ENCODE results near the gene CD3D. TPM values are rescaled to one million over a fixed set of nuclear protein-coding genes. Genes with fewer than 3 reads are reported as not detected.

Gene CD3D
- polyA plus RNA-seq (2012; ENCODE audit: insufficient read depth, insufficient read length), result 2,085 TPM

DNA sequence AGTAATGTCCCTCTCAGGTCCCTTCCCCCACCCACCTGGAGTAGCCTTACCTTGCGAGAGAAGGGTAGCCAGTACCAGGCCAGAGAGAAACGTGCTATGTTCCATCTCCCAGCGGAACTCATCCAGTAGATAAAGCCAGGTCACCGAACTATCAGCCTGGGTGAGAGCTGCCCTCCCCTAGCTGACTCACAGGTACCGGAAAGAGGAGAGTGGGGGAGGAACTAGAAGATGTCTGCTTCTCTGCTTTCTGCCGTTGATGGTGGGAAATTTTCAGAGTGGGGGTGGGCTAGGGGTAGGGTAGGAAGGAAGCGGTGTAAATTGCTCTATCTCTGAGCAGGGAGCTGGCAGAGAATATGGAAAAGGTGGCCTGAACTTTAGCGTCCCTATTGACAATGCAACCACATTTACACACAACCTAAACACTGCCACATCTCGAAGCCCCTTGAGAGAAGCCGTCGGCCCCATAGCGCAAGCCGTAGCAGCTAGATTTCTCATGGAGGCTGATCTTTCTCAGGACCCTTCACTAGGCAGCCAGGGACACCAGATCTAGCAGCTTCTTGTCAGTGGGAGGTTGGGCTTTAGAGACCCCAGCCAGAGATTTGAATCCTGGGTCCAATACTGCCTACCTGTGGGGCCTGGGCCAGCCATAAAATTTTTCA lies at the start of gene CD3D:
Gene CD3D (minus strand): TSS at position 203 of the 659 bp plus-strand sequence. CDS start 98 bp downstream, at position 105.
- H3K4me3 ChIP-seq (ENCODE audit: low read length), result peak within 1 kb of the TSS; percentile 71

DNA sequence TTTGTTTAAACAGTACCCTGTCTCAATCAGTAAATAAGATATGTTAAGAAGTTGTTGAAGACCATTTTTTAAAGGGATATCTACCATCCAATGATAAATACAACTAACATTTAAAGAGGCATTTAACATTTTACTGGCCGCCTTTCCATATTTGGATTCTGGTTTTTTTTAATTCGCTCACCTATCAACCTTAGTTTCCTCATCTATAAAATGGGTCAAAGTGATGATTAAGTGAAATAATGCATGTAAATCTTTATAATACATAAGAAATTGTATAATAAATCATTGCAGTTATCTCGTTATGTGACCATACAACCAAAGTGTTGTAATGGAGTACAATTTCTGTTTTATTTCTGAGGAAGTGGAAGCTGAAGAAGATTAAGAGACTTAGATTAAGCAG lies 41.2 kb upstream of the CD3D start:
- no peak for DNase-seq (ENCODE audit: low read depth, low spot score)
- H3K4me3 ChIP-seq (ENCODE audit: low read length), result no peak overlapping the region

More for the DNA sequence above, at the start of gene CD3D:
- peak; percentile 97 for DNase-seq (ENCODE audit: low read depth, low spot score)

DNA sequence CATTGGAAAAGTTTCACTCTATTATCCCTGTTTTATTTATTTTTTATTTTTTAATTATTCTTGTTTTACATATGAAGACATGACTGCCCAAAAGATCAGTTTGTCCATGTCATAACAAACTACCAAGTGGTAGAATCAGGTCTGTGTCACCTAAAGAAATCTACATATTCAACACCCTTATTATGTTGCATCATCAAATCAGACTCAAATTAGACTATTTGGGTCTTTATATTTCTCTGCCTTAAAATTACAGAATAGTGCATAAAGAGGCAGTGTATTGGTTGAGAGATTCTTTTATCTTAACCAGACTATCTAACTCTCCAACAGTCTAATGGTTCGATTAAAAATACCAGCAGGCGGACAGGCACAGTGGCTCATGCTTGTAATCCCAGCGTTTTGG lies 40.4 kb upstream of the CD3D start:
- DNase-seq (ENCODE audit: low read depth, low spot score), result no peak
- no peak overlapping the region for H3K4me3 ChIP-seq (ENCODE audit: low read length)

DNA sequence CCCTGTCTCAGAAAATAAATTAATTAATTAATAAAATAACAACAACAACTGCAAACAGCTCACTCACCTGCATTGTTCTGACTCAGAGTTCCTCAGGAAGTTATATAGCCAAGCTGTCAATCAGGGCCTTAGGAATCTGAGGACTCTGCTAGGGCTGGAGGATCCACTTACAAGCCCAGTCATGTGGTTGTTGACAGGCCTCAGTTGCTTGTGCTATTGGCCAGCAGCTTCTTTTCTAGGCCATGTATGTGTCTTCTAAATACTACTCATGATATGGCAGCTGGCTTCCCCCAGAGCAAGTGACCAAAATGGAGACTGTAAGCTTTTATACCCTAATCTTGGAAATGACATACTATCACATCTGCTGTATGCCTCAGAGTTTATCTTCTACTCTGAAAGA lies 38.1 kb upstream of the CD3D start:
- H3K4me3 ChIP-seq (ENCODE audit: low read length), result no peak overlapping the region
- no peak for DNase-seq (ENCODE audit: low read depth, low spot score)

DNA sequence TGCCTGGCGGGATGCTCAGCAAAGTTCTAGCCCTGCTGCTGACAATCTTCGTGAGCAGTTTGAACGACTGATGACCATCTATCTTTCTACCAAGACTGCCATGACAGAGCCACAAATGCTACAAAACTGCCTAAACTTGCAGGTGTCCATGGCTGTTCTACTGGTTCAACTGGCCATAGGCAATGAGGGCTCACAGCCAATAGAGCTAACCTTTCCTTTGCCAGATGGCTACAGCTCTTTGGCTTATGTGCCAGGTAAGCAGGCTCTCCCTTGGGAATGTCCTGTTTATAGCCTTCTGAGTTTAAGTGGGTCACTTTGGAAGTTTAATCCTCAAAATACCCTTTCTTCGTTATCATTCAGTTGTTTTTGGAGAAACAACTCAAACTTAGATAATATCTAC lies 37.0 kb upstream of the CD3D start:
- H3K4me3 ChIP-seq (ENCODE audit: low read length), result no peak overlapping the region
- DNase-seq (ENCODE audit: low read depth, low spot score), result no peak

DNA sequence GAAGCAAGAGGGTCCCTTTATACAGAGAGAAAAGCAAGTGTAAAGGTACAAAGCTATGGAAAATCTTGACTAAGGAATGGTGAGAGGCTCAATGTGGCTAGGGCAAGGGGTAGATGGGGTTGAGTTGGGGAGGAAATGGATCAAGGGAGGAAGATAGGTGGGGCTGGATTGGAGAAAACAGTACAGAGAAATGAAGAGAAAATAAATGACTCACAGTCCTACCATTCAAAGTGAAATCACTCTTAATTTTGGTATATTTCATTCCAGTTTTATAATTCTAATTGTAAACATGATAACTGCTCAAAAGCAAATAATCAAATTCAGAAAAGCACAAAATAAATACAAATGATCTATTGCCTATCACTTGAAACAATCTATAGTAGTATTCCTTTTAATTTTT lies 33.5 kb upstream of the CD3D start:
- DNase-seq (ENCODE audit: low read depth, low spot score), result no peak

DNA sequence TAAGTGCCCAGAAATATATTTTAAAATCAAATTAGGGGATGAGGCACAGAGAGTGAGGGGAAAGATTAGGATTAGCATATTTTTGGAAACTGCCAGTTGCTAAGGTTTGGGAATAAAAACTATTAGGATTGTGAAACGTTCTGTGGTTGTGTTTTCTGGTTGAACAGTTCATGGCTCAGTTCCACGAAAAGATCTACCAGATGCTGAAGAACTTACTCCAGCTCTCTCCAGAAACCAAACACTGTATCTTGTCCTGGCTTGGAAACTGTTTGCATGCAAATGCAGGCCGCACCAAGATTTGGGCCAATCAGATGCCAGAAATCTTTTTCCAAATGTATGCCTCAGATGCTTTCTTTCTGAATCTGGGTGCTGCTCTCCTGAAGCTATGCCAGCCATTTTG lies 32.2 kb upstream of the CD3D start:
- no peak overlapping the region for H3K4me3 ChIP-seq (ENCODE audit: low read length)
- no peak for DNase-seq (ENCODE audit: low read depth, low spot score)

More for the DNA sequence above, 33.5 kb upstream of the CD3D start:
- no peak overlapping the region for H3K4me3 ChIP-seq (ENCODE audit: low read length)

DNA sequence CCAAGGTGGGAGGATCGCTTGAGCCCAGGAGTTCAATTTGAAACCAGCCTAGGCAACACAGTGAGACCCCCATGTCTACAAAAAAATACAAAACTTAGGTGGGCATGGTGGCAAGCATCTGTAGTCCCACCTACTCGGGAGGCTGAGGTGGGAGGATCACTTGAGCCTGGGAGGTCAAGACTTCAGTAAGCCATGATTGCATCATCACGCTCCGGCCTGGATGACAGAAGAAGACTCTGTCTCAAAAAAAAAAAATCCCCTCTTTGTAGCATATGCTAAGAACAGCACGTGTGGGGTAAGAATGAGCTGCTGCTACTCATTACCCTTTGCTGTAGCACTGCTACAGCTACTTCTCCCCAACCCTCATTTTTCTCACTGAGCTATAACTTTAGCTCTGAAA lies 31.4 kb upstream of the CD3D start:
- H3K4me3 ChIP-seq (ENCODE audit: low read length), result no peak overlapping the region
- DNase-seq (ENCODE audit: low read depth, low spot score), result no peak

DNA sequence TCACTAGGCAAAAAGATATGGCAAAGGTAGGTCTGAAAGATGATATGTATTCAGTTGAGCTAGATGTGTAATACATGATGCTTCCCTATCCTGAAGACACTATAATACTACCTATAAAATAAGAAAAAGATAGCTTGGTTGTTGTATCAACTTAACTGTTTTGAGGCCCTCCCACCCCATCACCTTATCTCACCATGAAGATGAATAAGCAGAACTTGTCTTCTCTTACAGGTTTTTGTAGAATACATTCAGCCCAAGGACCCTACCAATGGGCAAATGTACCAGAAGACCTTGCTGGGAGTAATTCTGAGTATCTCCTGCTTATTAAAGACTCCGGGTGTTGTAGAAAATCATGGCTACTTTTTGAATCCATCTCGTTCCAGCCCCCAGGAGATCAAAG lies 30.8 kb upstream of the CD3D start:
- H3K4me3 ChIP-seq (ENCODE audit: low read length), result no peak overlapping the region
- DNase-seq (ENCODE audit: low read depth, low spot score), result no peak

DNA sequence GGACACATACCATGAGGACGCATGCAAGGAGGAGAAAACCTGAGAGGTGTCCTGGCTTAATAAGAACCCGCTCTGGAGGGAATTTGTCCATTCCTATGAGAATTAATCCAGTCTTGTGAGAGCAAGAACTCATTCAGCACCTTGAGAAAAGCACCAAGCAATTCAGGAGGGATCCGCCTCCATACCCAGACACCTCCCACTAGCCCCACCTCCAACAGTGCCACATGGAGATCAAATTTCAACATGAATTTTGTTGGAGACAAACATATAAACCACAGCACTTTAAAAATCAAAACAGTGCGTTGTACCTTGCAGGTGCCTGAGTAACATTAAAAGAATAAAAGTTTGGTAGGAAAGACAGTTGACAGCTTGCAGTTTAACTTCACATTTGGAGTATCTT lies 28.3 kb upstream of the CD3D start:
- no peak for DNase-seq (ENCODE audit: low read depth, low spot score)
- no peak overlapping the region for H3K4me3 ChIP-seq (ENCODE audit: low read length)

DNA sequence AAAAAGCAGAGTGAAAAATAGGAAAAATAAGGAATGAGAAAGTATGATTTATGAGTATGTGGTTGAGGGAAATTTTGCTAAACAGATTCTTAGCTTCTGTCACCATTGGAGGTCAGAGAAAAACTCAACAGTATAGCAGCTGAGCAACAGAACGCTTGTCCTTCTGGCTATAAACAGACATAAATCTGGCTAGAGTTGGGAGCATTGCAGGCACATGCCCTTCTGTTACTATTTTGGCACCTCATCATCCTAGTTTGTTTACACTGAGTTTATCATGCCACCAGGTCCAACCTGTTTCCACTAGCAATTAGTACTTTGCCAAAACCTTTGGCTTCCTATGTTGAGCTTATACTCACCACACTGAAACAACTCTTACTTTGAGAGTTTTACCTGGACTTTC lies 23.8 kb upstream of the CD3D start:
- no peak for DNase-seq (ENCODE audit: low read depth, low spot score)
- no peak overlapping the region for H3K4me3 ChIP-seq (ENCODE audit: low read length)

DNA sequence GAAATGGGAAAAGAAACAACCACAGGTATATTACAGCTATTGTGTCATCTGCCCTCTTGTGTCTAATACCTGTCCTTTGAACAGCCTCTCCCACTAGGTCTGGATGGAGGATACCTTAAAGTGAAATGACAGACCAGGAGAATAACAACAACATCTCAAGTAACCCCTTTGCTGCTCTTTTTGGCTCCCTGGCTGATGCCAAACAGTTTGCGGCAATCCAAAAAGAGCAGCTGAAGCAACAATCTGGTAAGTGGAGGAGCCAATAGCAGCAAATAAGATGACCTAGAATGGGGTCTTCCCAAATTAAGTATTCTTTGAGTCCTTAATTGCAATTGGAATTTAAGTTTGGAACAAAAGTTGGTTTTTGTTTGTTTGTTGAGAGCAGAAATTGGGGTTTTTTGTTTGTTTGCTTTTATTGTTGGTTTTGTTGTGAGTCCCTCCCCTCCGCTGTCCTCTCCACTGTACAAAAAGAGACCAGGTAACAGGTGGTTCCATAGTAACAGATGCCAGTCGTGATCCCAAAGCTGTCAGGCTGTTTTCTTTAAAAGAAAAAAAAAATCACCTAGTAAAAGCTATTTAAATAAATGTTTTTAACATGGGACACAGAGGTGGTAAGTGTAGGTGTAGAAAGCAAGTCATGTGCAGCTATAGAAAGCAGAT lies 22.6 kb upstream of the CD3D start:
- H3K4me3 ChIP-seq (ENCODE audit: low read length), result no peak overlapping the region
- DNase-seq (ENCODE audit: low read depth, low spot score), result no peak

DNA sequence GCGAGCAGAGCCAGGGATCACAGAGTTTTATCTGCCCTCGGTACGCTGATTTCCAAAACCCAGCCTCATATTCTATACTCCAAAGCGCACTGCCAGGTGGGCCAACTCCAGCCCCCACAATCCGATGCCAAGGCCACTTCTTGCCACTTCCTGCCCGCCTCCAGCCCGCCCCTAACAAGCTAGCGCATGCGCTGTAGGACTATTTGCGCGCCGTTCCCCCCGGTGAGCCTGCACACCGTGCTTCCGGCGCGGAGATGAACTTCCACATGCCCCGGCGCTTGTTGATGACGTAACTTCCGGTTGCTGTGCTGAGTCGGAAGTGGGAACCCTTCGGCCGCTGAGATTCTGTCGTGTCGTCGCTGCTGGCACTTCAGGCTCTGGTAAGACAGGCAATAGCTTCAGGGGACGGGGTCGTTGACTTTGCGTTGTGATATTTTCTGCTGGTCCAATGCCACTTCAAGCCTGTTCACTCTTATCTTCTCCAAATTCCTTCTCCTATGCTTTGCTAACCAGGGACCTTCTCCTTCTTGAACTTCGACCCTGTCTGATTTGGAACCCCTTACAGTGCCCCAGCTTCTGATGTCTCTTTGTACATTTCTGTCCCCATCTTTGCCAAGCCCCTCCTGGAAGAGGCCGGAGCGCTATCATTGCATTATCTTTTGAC lies 16.9 kb upstream of the CD3D start, which contains the start of gene UBE4A:
Gene UBE4A (plus strand): TSS at position 306 of the 664 bp plus-strand sequence. CDS start 5,481 bp downstream, outside the sequence.
- peak within 1 kb of the TSS; percentile 60 for H3K4me3 ChIP-seq (ENCODE audit: low read length)
- peak; percentile 98 for DNase-seq (ENCODE audit: low read depth, low spot score)

DNA sequence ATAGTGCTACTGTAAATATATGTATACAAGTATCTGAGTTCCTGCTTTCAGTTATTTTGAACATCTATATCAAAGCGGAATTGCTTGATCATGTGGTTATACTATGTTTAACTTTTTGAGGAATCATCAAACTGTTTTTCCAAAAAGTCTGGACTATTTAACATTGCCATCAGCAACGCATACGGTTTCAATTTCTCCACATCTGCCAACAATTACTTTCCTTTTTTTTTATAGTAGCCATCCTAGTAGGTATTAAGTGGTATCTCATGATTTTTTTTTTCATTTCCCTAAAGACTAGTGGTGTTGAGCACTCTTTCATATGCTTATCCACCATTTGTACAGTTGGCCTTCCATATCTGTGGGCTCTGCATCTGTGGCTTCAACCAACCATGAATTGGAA lies 15.6 kb upstream of the CD3D start:
- DNase-seq (ENCODE audit: low read depth, low spot score), result no peak
- H3K4me3 ChIP-seq (ENCODE audit: low read length), result no peak overlapping the region

DNA sequence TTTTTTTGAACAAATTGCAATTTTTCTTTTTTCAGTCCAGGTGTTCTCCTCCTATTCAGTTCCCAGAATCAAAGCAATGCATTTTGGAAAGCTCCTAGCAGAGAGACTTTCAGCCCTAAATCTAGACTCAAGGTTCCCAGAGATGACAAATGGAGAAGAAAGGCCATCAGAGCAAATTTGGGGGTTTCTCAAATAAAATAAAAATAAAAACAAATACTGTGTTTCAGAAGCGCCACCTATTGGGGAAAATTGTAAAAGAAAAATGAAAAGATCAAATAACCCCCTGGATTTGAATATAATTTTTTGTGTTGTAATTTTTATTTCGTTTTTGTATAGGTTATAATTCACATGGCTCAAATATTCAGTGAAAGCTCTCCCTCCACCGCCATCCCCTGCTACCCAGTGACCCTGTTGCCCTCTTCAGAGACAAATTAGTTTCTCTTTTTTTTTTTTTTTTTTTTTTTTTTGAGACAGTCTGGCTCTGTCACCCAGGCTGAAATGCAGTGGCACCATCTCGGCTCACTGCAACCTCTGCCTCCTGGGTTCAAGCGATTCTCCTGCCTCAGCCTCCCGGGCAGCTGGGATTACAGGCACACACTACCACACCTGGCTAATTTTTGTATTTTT lies 10.7 kb upstream of the CD3D start:
- H3K4me3 ChIP-seq (ENCODE audit: low read length), result no peak overlapping the region
- DNase-seq (ENCODE audit: low read depth, low spot score), result peak; percentile 51

DNA sequence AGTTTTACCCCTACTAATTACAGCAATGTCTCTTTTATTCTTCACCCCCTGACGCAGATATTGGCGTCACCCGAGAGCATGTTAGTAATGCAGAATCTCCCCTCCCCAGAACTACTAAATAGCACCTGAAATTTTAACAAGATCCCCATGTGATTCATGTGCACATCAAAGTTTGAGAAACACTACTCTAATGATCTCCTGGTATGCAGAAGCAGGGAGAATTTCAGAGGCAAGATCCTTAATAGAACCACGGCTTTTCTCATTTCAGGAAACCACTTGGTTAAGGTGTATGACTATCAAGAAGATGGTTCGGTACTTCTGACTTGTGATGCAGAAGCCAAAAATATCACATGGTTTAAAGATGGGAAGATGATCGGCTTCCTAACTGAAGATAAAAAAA lies 7.0 kb upstream of the CD3D start:
- no peak for DNase-seq (ENCODE audit: low read depth, low spot score)
- H3K4me3 ChIP-seq (ENCODE audit: low read length), result no peak overlapping the region

DNA sequence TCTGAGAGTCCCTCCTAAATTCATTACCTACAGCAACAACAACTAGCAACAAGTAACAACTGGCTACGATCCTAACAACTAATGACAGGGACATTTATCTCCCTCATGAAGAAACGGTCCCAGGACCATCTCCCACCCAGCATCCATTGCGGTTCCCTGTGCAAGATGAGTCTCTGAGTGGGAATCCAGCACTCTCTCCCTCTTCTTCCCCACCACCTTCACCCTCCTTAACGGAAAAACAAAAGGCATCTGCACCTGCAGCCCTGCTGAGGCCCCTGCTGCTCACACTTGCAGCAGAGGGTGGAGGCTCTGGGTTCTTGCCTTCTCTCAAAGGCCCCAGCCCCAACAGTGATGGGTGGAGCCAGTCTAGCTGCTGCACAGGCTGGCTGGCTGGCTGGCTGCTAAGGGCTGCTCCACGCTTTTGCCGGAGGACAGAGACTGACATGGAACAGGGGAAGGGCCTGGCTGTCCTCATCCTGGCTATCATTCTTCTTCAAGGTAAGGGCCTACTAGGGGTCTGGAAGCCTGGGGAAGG lies 1.5 kb upstream of the CD3D start, which contains the start of gene CD3G:
Gene CD3G (plus strand): TSS at position 364 of the 535 bp plus-strand sequence. CDS start 80 bp downstream, at position 444.
- H3K4me3 ChIP-seq (ENCODE audit: low read length), result peak within 1 kb of the TSS; percentile 71
- DNase-seq (ENCODE audit: low read depth, low spot score), result peak; percentile 91

DNA sequence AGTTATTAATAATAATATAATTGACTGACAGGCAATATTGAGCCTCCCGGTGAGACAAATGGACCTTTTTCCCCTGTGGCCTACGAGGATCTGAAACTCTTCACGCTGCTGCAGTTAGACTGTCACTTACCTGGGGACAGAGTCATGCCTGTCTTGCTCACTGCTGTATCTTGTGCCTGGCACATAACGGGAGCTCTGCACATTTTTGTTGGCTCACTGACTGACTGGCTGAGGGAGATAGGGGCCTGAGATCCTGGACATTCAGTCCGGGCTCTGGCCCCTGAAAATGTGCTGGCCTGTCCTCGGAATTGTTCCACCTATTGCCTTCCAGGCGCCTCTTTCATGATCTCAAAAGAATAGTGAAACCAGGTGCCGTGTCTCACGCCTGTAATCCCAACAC lies 743 bp upstream of the CD3D start:
- no peak for DNase-seq (ENCODE audit: low read depth, low spot score)
- H3K4me3 ChIP-seq (ENCODE audit: low read length), result peak overlapping the region; percentile 71

DNA sequence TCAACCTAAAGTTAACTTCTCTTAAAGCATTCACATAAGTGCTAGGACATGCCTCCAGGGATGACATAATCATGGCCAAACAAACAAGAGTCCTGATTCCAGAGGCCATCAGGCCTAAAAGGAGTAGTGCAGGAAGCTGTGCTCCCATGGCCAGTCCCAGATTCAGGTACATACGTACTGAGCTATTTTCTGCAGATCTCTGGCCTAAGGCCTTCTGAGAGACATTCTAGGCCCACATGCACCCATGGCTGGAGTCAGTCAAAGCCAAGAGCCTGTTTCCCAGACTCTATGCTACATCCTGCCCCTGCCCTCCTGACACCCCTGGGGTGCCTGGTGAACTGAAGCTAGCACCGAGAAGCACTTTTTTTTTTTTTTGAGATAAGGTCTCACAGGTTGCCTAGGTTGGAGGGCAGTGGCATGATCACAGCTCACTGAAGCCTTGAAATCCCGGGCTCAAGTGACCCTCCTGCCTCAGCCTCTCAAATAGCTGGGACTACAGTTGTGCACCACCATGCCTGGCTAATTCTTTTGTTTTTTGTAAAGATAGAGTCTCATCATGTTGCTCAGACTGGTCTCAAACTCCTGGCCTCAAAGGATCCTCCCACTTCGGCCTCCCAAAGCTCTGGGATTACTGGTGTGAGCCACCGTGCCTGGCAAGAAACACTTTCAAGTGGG lies 553 bp downstream of the CD3D start:
- H3K4me3 ChIP-seq (ENCODE audit: low read length), result peak overlapping the region; percentile 71
- DNase-seq (ENCODE audit: low read depth, low spot score), result no peak
